Esophagus muscularis mucosa (tissue), 4 donors: Measurements from ENCODE around the gene C11orf21. TPM values are rescaled to one million over a fixed set of nuclear protein-coding genes. Genes with fewer than 3 reads are reported as not detected.

Experiments
- DNase-seq: peaks from one replicate; pipeline ENCODE4 v3.0.0-alpha.2; 2017; ENCODE audit errors: extremely low spot score
- H3K27ac ChIP-seq, 4 donors: fragments of 200-600 bp; sonication (generic); replicated peaks in 1 of 4; 1 replicate in 3 of 4; 2 replicates in 1 of 4; pipeline ENCODE4 v1.5.1; 2016 to 2019; ENCODE audit warnings: mild to moderate bottlenecking in 1 of 4
- H3K27me3 ChIP-seq, 4 donors: fragments of 200-600 bp; sonication (generic); one replicate each; pipeline versions ENCODE4 v1.5.1 to v1.6.0; 2016 to 2019
- H3K36me3 ChIP-seq, 4 donors: fragments of 200-600 bp; sonication (generic); one replicate each; pipeline ENCODE4 v1.5.1; 2016 to 2019
- H3K4me1 ChIP-seq, 4 donors: fragments of 200-600 bp; sonication (generic); one replicate each; pipeline ENCODE4 v1.5.1; 2016 to 2019
- H3K4me3 ChIP-seq, 4 donors: fragments of 200-600 bp; sonication (generic); 1 replicate in 2 of 4; 2 replicates in 2 of 4; pipeline ENCODE4 v1.5.1; 2016 to 2019; ENCODE audit warnings: mild to moderate bottlenecking in 4 of 4, moderate library complexity in 1 of 4
- H3K9me3 ChIP-seq, 4 donors: fragments of 200-600 bp; sonication (generic); 1 replicate in 3 of 4; 2 replicates in 1 of 4; pipeline ENCODE4 v1.5.1; 2016 to 2019
- EP300 ChIP-seq: sonication (generic); formaldehyde crosslinking; IDR thresholded peaks from one replicate; pipeline ENCODE4 v1.6.1; 2017; ENCODE audit warnings: antibody characterized with exemption
- POLR2A ChIP-seq: fragments of 450-650 bp; IDR thresholded peaks from one replicate; pipeline ENCODE4 v1.6.1; 2017; ENCODE audit warnings: antibody characterized with exemption, moderate library complexity, mild to moderate bottlenecking, low read depth
- POLR2AphosphoS5 ChIP-seq, 2 donors: sonication (generic); formaldehyde crosslinking; IDR thresholded peaks; one replicate each; pipeline ENCODE4 v1.6.1; 2017; ENCODE audit warnings: antibody characterized with exemption in 2 of 2
- WGBS: methylation state at CpG from one replicate; pipeline ENCODE4 v1.1.5; 2018; 5-methylcytosine and 5-hydroxymethylcytosine counted together
- intact Hi-C: fragments of 100-400 bp; cut with DNase I; formaldehyde crosslinking; loops from one replicate; pipeline ENCODE4 v1.15.1; 2023
- total RNA-seq, 4 donors: library from RNA; depleted of rRNA; stranded (reverse); fragments of >200 nt; gene quantifications; one replicate each; pipeline versions ENCODE4 v1.1.0 to v1.2.1, GENCODE V29; 2016
- TF ChIP-seq, protein P1 (sequence below), 3 experiments: fragments of 200-600 bp in 2 of 3; fragments of 450-650 bp in 1 of 3; sonication (generic) in 2 of 3; IDR thresholded peaks; one replicate each; pipeline ENCODE4 v1.5.1; 2017 to 2019; ENCODE audit warnings: antibody characterized with exemption in 3 of 3, mild to moderate bottlenecking in 2 of 3, moderate library complexity in 1 of 3

Gene C11orf21
- total RNA-seq, 4 donors from 2014 or later, result 0.29 to 1.2 (median 0.83) TPM; not detected in 1

DNA sequence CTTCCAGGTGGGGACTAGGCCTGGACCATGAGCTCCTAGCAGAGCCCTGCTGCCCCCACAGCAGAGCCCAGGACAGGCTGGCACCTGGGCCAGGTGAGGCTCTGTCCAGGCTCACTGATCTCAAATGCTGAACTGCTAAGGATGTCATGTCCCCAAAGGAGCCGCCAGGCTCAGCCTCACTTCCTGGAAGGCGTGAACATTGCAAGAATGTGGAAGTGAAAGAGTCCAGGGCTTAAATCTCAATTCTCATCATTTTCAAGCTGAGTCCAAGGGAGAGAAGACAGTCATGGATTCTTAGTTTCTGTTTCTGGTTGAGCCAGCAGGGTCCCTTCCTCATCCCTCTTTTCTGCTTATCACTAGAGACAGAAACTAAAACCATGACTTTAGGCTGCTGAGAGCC lies 36.3 kb downstream of the C11orf21 start:
- intact Hi-C loops, result no loop called here
- no peaks in the 10 kb centered on the region for H3K36me3 ChIP-seq
- H3K4me1 ChIP-seq, result peaks cover 19 to 20% (median 19%) of the 10 kb centered on the region in 4 donors
- H3K4me3 ChIP-seq, result no peak overlapping the region
- WGBS, result 69% methylated on average over 2 of the region's 2 CpGs
- TF ChIP-seq POLR2AphosphoS5 (IDR thresholded peaks at IDR 0.05), result no peak
- TF ChIP-seq EP300, result no peak
- TF ChIP-seq, protein P1, sequence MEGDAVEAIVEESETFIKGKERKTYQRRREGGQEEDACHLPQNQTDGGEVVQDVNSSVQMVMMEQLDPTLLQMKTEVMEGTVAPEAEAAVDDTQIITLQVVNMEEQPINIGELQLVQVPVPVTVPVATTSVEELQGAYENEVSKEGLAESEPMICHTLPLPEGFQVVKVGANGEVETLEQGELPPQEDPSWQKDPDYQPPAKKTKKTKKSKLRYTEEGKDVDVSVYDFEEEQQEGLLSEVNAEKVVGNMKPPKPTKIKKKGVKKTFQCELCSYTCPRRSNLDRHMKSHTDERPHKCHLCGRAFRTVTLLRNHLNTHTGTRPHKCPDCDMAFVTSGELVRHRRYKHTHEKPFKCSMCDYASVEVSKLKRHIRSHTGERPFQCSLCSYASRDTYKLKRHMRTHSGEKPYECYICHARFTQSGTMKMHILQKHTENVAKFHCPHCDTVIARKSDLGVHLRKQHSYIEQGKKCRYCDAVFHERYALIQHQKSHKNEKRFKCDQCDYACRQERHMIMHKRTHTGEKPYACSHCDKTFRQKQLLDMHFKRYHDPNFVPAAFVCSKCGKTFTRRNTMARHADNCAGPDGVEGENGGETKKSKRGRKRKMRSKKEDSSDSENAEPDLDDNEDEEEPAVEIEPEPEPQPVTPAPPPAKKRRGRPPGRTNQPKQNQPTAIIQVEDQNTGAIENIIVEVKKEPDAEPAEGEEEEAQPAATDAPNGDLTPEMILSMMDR (IDR thresholded peaks at IDR 0.05), result no peak
- no peak for TF ChIP-seq POLR2A
- peak; percentile 90 for DNase-seq
- H3K9me3 ChIP-seq, result no peaks in the 10 kb centered on the region
- H3K27me3 ChIP-seq, result peaks cover 0 to 67% (median 17%) of the 10 kb centered on the region in 4 donors
- no peak overlapping the region for H3K27ac ChIP-seq

DNA sequence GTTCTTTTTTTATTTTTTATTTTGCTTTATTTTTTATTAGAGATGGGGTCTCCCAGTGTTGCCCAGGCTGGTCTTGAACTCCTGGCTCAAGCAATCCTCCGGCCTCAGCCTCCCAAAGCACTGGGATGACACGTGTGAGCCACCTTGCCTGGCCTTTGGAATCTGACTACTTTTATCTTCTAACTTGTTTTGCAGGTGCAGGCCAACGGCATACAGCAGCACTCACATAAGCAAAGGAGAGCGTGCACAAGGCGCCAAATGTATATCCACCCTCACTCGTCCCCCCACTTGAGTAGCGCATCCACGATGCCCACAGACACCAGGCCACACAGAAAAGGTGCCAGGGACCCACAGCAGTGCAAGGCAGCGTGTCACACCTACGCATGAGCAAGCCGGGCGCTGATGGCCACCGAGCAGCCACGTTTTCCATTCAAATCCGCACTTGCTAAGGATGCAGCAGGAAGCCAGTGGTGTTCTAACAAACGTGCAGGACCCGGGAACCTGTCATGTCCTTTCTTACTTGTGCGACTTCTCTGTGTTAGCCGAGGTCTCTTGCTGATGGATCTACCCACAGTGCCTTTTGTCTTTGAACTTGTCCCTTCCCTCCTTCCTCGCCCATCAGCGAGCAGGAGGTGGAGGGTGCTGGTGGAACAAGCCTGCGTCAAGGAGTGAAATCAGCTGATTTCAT lies 37.2 kb downstream of the C11orf21 start:
- intact Hi-C loops, result no loop called here
- Histone ChIP-seq H3K9me3 (no peaks in the 10 kb centered on the region), H3K27ac (no peak overlapping the region), H3K36me3 (no peaks in the 10 kb centered on the region), H3K4me1 (peaks cover 10 to 11% (median 11%) of the 10 kb centered on the region in 4 donors), H3K4me3 (no peak overlapping the region), H3K27me3 (peaks cover 0 to 65% (median 10%) of the 10 kb centered on the region in 4 donors)
- 88% methylated on average over 22 of the region's 22 CpGs for WGBS
- peak; percentile 79 for DNase-seq
- TF ChIP-seq POLR2AphosphoS5 (IDR thresholded peaks at IDR 0.05), result no peak
- no peak for TF ChIP-seq EP300
- TF ChIP-seq, protein P1 (IDR thresholded peaks at IDR 0.05), result no peak
- TF ChIP-seq POLR2A, result no peak

DNA sequence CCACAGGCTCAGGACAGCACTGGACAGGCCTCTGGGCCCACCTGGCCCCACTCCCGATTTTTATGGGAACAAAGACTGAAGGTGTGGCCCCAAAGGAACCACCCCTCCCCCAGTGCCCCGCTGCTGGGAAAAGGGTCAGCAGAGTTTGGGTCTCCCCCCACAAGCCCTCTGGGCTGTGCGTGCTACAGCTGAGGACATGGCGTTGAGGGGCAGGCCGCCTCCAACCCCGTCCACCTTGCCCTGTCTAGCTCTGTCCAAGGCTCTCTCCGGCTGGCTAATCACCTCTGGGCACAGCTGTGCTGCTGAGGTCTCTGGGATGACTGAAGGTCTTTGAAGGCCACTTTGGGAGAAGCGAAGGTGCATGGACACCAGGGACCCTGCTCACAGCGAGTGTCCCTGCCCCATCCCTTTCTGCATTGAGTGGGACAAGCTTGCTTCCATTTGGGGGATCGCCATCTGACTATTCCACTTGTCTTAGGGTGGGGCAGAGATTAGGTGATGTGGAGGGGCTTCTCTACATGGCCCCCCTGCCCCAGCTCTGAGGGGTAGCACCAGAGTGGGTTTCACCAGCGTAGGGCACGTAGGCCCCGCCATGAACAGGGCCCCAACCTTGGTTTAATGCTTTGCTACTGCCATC lies 37.9 kb downstream of the C11orf21 start:
- TF ChIP-seq POLR2AphosphoS5 (IDR thresholded peaks at IDR 0.05), result no peak
- TF ChIP-seq EP300, result no peak
- TF ChIP-seq, protein P1 (IDR thresholded peaks at IDR 0.05), result no peak
- TF ChIP-seq POLR2A, result no peak
- H3K4me1 ChIP-seq, result peaks cover 4 to 5% (median 4%) of the 10 kb centered on the region in 4 donors
- no peaks in the 10 kb centered on the region for H3K9me3 ChIP-seq
- WGBS, result 88% methylated on average over 9 of the region's 13 CpGs
- peaks cover 0 to 58% (median 4%) of the 10 kb centered on the region in 4 donors for H3K27me3 ChIP-seq
- H3K36me3 ChIP-seq, result no peaks in the 10 kb centered on the region
- intact Hi-C loops, result no loop called here
- no peak overlapping the region for H3K4me3 ChIP-seq
- no peak overlapping the region for H3K27ac ChIP-seq
- DNase-seq, result peak; percentile 66

DNA sequence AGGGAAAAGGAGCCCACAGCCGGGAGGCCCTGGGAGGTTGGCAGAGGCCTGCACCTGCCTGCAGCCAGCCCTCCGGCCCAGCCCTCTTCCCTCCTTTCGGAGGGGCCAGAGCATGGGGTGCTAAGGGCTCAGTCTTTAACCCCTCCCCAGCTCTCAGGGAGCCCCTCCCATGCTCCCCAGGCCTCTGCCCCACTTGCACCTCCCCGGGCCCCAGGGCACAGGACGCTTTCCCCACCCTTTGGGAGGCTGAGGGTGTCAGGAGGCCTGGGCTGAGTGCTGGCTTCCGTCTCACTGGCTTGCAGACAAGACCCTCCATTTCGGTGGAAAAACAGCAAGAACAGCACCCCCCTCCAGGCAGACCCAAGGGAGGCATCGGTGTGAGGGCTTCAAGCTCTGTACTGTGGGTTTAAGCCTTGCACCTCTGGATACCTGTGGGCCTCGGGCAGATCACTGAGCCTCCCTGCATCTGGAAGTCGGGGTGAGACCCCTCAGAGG lies 38.6 kb downstream of the C11orf21 start:
- H3K4me1 ChIP-seq, result no peaks in the 10 kb centered on the region
- intact Hi-C loops, result no loop called here
- no peaks in the 10 kb centered on the region for H3K9me3 ChIP-seq
- no peak overlapping the region for H3K4me3 ChIP-seq
- DNase-seq, result peak; percentile 75
- H3K27ac ChIP-seq, result no peak overlapping the region
- TF ChIP-seq, protein P1 (IDR thresholded peaks at IDR 0.05), result no peak
- TF ChIP-seq POLR2A (no peak), EP300 (no peak), POLR2AphosphoS5 (IDR thresholded peaks at IDR 0.05) (no peak)
- WGBS, result 99% methylated on average over 7 of the region's 10 CpGs
- H3K27me3 ChIP-seq, result peaks cover 0 to 51% (median under 1%) of the 10 kb centered on the region in 4 donors
- H3K36me3 ChIP-seq, result no peaks in the 10 kb centered on the region
